ENCODE results near the gene HDAC10. TPM values are rescaled to one million over a fixed set of nuclear protein-coding genes. Genes with fewer than 3 reads are reported as not detected.

Gene HDAC10
- total and polyA plus RNA-seq, 7 donors, result 4.3 to 19.4 (median 13.5) TPM

GRCh38 chr22:50255607-50256006 is 4.5 kb upstream of the HDAC10 start:
- ATAC-seq (no peak), DNase-seq (no peak)
- H3K27ac ChIP-seq, result no peak overlapping the region
- no peak overlapping the region for H3K4me3 ChIP-seq
- no peaks in the 10 kb centered on the region for H3K27me3 ChIP-seq (ENCODE audit: insufficient read depth in 3 of 3, low read length in 2 of 3)
- TF ChIP-seq, protein P1, sequence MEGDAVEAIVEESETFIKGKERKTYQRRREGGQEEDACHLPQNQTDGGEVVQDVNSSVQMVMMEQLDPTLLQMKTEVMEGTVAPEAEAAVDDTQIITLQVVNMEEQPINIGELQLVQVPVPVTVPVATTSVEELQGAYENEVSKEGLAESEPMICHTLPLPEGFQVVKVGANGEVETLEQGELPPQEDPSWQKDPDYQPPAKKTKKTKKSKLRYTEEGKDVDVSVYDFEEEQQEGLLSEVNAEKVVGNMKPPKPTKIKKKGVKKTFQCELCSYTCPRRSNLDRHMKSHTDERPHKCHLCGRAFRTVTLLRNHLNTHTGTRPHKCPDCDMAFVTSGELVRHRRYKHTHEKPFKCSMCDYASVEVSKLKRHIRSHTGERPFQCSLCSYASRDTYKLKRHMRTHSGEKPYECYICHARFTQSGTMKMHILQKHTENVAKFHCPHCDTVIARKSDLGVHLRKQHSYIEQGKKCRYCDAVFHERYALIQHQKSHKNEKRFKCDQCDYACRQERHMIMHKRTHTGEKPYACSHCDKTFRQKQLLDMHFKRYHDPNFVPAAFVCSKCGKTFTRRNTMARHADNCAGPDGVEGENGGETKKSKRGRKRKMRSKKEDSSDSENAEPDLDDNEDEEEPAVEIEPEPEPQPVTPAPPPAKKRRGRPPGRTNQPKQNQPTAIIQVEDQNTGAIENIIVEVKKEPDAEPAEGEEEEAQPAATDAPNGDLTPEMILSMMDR (IDR thresholded peaks at IDR 0.05), result no peak
- peaks cover 0 to 37% of the 10 kb centered on the region in 2 donors for H3K36me3 ChIP-seq (ENCODE audit: insufficient read depth in 1 of 2, low read depth in 1 of 2)
- intact Hi-C loops (cut with DNase I), result loop anchor here in 1 of 2 donors (10.0 kb wide), 1 partner anchor 249 kb away; the partner anchor contains the start of genes LMF2 and NCAPH2
- peaks cover 34% of the 10 kb centered on the region for H3K4me1 ChIP-seq
- 91 to 93% (median 92%) methylated on average over 17 of the region's 17 CpGs for WGBS, 3 donors
- H3K9me3 ChIP-seq, result no peaks in the 10 kb centered on the region

DNA sequence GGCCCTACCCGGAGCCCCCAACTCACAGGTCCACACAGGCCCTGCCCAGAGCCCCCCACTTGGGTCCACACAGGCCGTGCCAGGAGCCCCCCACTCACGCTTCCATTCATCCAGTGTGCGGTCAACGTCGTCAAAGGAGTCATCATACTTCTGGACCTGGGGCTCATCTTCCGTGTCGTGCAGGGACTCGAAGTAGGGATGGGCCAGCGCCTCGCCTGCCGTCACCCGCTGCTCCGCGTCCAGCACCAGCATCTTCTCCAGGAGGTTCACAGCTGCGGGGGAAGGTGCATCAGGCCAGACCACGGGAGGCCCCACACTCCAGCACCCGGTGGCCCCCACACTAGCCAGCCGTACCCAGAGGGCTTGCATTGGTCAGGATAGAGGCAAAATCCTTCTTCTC is 4.0 kb upstream of the HDAC10 start:
- Histone ChIP-seq H3K4me1 (peaks cover 40% of the 10 kb centered on the region), H3K9me3 (no peaks in the 10 kb centered on the region), H3K36me3 (ENCODE audit: insufficient read depth in 1 of 2, low read depth in 1 of 2) (peaks cover 0 to 37% of the 10 kb centered on the region in 2 donors), H3K27me3 (ENCODE audit: insufficient read depth in 3 of 3, low read length in 2 of 3) (no peaks in the 10 kb centered on the region), H3K4me3 (no peak overlapping the region), H3K27ac (no peak overlapping the region)
- 82 to 90% (median 87%) methylated on average over 19 of the region's 19 CpGs for WGBS, 3 donors
- no peak for ATAC-seq
- DNase-seq, result no peak
- intact Hi-C loops (cut with DNase I), result loop anchor here in 1 of 2 donors (10.0 kb wide), 1 partner anchor 250 kb away; the partner anchor contains the start of genes LMF2 and NCAPH2
- TF ChIP-seq, protein P1 (IDR thresholded peaks at IDR 0.05), result no peak

DNA sequence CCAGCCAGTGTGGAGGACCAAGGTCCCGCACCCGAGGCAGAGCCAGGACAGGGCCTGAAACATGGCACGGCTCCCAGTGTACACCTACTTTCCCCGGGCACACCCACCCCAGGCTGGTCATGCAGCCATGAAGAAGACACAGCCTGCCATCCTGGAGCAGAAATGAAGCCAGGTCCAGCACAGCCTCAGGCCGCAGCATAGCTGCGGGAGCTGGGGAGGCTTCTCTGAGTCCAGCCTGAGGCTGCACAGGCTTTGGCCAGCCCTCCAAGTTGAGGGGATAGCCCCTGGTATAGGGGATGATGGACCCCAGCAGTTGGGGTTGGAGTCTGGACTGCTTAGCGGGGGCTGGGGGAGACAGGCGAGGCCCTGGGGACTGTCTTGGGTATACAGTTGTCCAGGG is 2.9 kb upstream of the HDAC10 start:
- WGBS, 3 donors, result 56 to 73% (median 57%) methylated on average over 8 of the region's 8 CpGs
- H3K4me1 ChIP-seq, result peaks cover 40% of the 10 kb centered on the region
- TF ChIP-seq, protein P1 (IDR thresholded peaks at IDR 0.05), result no peak

DNA sequence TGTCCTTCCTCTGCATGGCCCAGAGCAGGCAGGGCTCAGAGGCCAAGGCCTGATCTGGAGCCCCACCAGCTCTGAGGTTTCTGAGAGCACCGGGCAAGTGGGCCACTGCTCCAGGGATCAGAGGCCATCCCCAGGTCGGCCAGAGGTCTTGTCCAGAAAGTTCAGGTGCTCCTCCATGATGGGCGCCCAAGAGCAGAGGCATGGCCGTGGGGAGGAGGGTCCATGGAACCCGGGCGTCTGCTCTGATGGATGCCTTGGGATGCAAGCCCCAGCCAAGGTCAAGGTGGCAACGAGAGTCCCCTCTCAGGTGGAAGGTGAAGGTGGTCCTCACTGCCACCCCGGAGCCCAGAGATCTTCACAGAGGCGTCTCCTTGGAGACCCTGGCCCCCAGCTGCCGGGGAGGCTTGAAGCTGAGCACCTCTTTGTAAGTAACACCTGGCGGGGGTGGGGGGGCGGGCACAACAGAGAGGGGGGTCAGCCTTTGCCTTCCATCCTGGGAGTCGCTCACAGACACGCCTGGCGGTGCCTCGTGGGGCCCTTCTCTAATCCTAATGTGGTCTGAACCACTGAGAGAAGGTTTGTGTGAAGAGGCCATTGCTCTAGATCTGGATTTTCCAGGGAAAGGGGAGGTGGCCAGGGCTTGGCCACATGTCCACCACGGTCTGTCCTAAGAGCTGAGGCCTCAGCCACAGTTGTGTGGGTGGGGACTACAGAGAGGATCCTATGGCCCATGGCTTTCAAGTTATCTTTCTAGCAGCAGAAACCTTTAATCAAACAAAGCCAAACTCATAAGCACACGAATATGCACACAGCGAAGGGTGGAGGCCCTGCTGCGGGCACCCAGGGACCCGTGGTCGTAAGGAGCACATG is 2.2 kb upstream of the HDAC10 start:
- no peak for ATAC-seq
- H3K4me1 ChIP-seq, result peaks cover 37% of the 10 kb centered on the region
- H3K36me3 ChIP-seq (ENCODE audit: insufficient read depth in 1 of 2, low read depth in 1 of 2), result peaks cover 0 to 49% of the 10 kb centered on the region in 2 donors
- H3K9me3 ChIP-seq, result no peaks in the 10 kb centered on the region
- DNase-seq, result no peak
- WGBS, 3 donors, result 75 to 85% (median 75%) methylated on average over 22 of the region's 22 CpGs
- no peak overlapping the region for H3K27ac ChIP-seq
- intact Hi-C loops (cut with DNase I), result loop anchor here (5.0 to 10.0 kb wide), 3 partner anchors 74 to 252 kb away; partner anchors contain the start of genes DENND6B (in 1 of the 2), LMF2 (in 1 of the 2), NCAPH2 (in 1 of the 2) and PPP6R2 (in 1 of the 2)
- H3K27me3 ChIP-seq (ENCODE audit: insufficient read depth in 3 of 3, low read length in 2 of 3), result no peaks in the 10 kb centered on the region
- no peak overlapping the region for H3K4me3 ChIP-seq
- TF ChIP-seq, protein P1 (IDR thresholded peaks at IDR 0.05), result no peak

More for the DNA sequence above, 2.9 kb upstream of the HDAC10 start:
- no peak overlapping the region for H3K4me3 ChIP-seq
- peaks cover 0 to 45% of the 10 kb centered on the region in 2 donors for H3K36me3 ChIP-seq (ENCODE audit: insufficient read depth in 1 of 2, low read depth in 1 of 2)
- ATAC-seq (no peak), DNase-seq (no peak)
- no peak overlapping the region for H3K27ac ChIP-seq
- intact Hi-C loops (cut with DNase I), result loop anchor here (5.0 to 10.0 kb wide), 3 partner anchors 73 to 251 kb away; partner anchors contain the start of genes DENND6B (in 1 of the 2), LMF2 (in 1 of the 2), NCAPH2 (in 1 of the 2) and PPP6R2 (in 1 of the 2)
- H3K9me3 ChIP-seq, result no peaks in the 10 kb centered on the region
- no peaks in the 10 kb centered on the region for H3K27me3 ChIP-seq (ENCODE audit: insufficient read depth in 3 of 3, low read length in 2 of 3)

Measured in psoas muscle (tissue), 8 donors.